OCI-LY3 (cell line): Measurements from ENCODE around the gene AVP.
A peak's percentile ranks its signal among the peaks of the same experiment; 100 is the strongest.

Experiments used
- H2AFZ ChIP-seq: fragments of 200-600, 300-600 bp; shearing (Covaris generic); 2 replicates; pipeline ENCODE4 v1.6.0; 2014; ENCODE audit warnings: antibody characterized with exemption, low read depth, low read length
- H3K27ac ChIP-seq: fragments of 200-600, 300-600 bp; sonication (generic); 2 replicates; pipeline ENCODE4 v1.5.1; 2014; ENCODE audit warnings: mild to moderate bottlenecking, low read length, moderate library complexity, mixed read lengths
- H3K27me3 ChIP-seq: fragments of 200-600, 300-600 bp; sonication (generic); 2 replicates; pipeline ENCODE4 v1.6.1; 2014; ENCODE audit warnings: low read depth, low read length, mixed read lengths
- H3K36me3 ChIP-seq: fragments of 200-600, 300-600 bp; sonication (generic); replicated peaks from 2 replicates; pipeline ENCODE3; 2014; ENCODE audit warnings: low read depth, low read length, mixed read lengths
- H3K4me1 ChIP-seq: fragments of 300-600, 200-600 bp; sonication (generic); 2 replicates; pipeline ENCODE4 v1.6.1; 2014; ENCODE audit warnings: low read length, mixed read lengths
- H3K4me2 ChIP-seq: fragments of 200-600, 300-600 bp; sonication (generic); 2 replicates; pipeline ENCODE4 v1.6.1; 2014; ENCODE audit warnings: low read length, mixed read lengths
- H3K4me3 ChIP-seq: fragments of 300-600, 200-600 bp; sonication (generic); 2 replicates; pipeline ENCODE4 v1.5.1; 2014; ENCODE audit warnings: antibody characterized with exemption, mild to moderate bottlenecking, low read length, moderate library complexity
- H3K79me2 ChIP-seq: fragments of 300-600, 200-600 bp; shearing (Covaris generic); 2 replicates; pipeline ENCODE4 v1.6.1; 2014; ENCODE audit warnings: mild to moderate bottlenecking, low read length, mixed read lengths
- H3K9ac ChIP-seq: fragments of 300-600, 200-600 bp; shearing (Covaris generic); 2 replicates; pipeline ENCODE4 v1.6.0; 2014; ENCODE audit warnings: mild to moderate bottlenecking, low read length, moderate library complexity
- H3K9me3 ChIP-seq: fragments of 200-600, 300-600 bp; shearing (Covaris generic); 2 replicates; pipeline ENCODE4 v1.6.1; 2014; ENCODE audit warnings: low read length, mixed read lengths; ENCODE audit not compliant: insufficient read depth
- H4K20me1 ChIP-seq: fragments of 200-600, 300-600 bp; sonication (generic); 2 replicates; pipeline ENCODE4 v1.6.1; 2016; ENCODE audit warnings: low read length, mixed read lengths; ENCODE audit not compliant: insufficient read depth
- CTCF ChIP-seq: fragments of 200-600, 300-600 bp; sonication (generic); IDR thresholded peaks from 2 replicates; pipeline ENCODE4 v1.5.1; 2014; ENCODE audit warnings: antibody characterized with exemption, low read length, low read depth
- EZH2phosphoT487 ChIP-seq: fragments of 200-600 bp; shearing (Covaris generic); IDR thresholded peaks from 2 replicates; pipeline ENCODE4 v1.6.1; 2018; ENCODE audit warnings: antibody characterized with exemption, mixed run types, low read depth

Gene AVP

GRCh38 chr20:3105256-3106137 lies 21.0 kb upstream of the AVP start:
- H3K36me3 ChIP-seq = peaks cover 11% of the 10 kb centered on the region
- H3K9ac ChIP-seq = no peak overlapping the region
- no peak overlapping the region for H3K4me2 ChIP-seq
- H3K9me3 ChIP-seq = no peaks in the 10 kb centered on the region
- no peak overlapping the region for H3K4me3 ChIP-seq
- no peak overlapping the region for H2AFZ ChIP-seq
- H3K27ac ChIP-seq = no peak overlapping the region
- no peaks in the 10 kb centered on the region for H3K27me3 ChIP-seq
- no peak for TF ChIP-seq EZH2phosphoT487
- no peaks in the 10 kb centered on the region for H4K20me1 ChIP-seq
- H3K4me1 ChIP-seq = peaks cover 12% of the 10 kb centered on the region
- H3K79me2 ChIP-seq = no peaks in the 10 kb centered on the region

GRCh38 chr20:3103369-3104032 lies 19.0 kb upstream of the AVP start:
- Histone ChIP-seq H3K4me2 (no peak overlapping the region), H3K36me3 (peaks cover 2% of the 10 kb centered on the region), H3K79me2 (no peaks in the 10 kb centered on the region), H3K27me3 (no peaks in the 10 kb centered on the region), H3K4me1 (peaks cover 12% of the 10 kb centered on the region), H3K27ac (no peak overlapping the region), H2AFZ (no peak overlapping the region), H3K9ac (no peak overlapping the region), H4K20me1 (no peaks in the 10 kb centered on the region), H3K9me3 (no peaks in the 10 kb centered on the region), H3K4me3 (no peak overlapping the region)
- no peak for TF ChIP-seq EZH2phosphoT487
- TF ChIP-seq CTCF = no peak

GRCh38 chr20:3102575-3103368 lies 18.2 kb upstream of the AVP start:
- Histone ChIP-seq H3K36me3 (peaks cover 2% of the 10 kb centered on the region), H3K9ac (no peak overlapping the region), H3K4me1 (peaks cover 12% of the 10 kb centered on the region), H3K27me3 (no peaks in the 10 kb centered on the region), H3K4me2 (peak overlapping the region; percentile 23), H3K4me3 (no peak overlapping the region), H3K27ac (no peak overlapping the region), H3K79me2 (no peaks in the 10 kb centered on the region), H4K20me1 (no peaks in the 10 kb centered on the region), H2AFZ (no peak overlapping the region), H3K9me3 (no peaks in the 10 kb centered on the region)
- TF ChIP-seq EZH2phosphoT487 (no peak), CTCF (no peak)

- Histone ChIP-seq H3K9ac (no peak overlapping the region), H3K4me3 (no peak overlapping the region), H3K9me3 (no peaks in the 10 kb centered on the region), H3K4me1 (peaks cover 12% of the 10 kb centered on the region), H3K27ac (no peak overlapping the region), H3K79me2 (no peaks in the 10 kb centered on the region), H4K20me1 (no peaks in the 10 kb centered on the region), H2AFZ (no peak overlapping the region), H3K36me3 (peaks cover under 1% of the 10 kb centered on the region), H3K4me2 (peak overlapping the region; percentile 23), H3K27me3 (no peaks in the 10 kb centered on the region)
- no peak for TF ChIP-seq EZH2phosphoT487
- no peak for TF ChIP-seq CTCF
Measured at GRCh38 chr20:3101737-3102574, 17.4 kb upstream of the AVP start.
